Endodermal cell (in vitro differentiated cells): ENCODE measurements around the gene NCOA5. TPM values are rescaled to one million over a fixed set of nuclear protein-coding genes. Genes with fewer than 3 reads are reported as not detected.

Experiments used
- DNase-seq: peaks from one replicate; pipeline ENCODE4 v3.0.0-alpha.2; 2017
- H3K27ac ChIP-seq: 2 replicates; pipeline ENCODE4 v1.5.1; 2013; ENCODE audit warnings: mild to moderate bottlenecking, low read depth, low read length, moderate library complexity
- H3K27me3 ChIP-seq: 2 replicates; pipeline ENCODE4 v1.6.1; 2013; ENCODE audit warnings: mild to moderate bottlenecking, low read length, moderate library complexity; ENCODE audit not compliant: insufficient read depth, control insufficient read depth, poor library complexity, severe bottlenecking
- H3K36me3 ChIP-seq: 2 replicates; pipeline ENCODE4 v1.7.0; 2013; ENCODE audit warnings: mild to moderate bottlenecking, low read length, moderate library complexity; ENCODE audit not compliant: control insufficient read depth, insufficient read depth
- H3K4me1 ChIP-seq: one replicate; pipeline ENCODE4 v1.7.0; 2013; ENCODE audit warnings: low read length; ENCODE audit not compliant: control insufficient read depth, insufficient read depth
- H3K4me3 ChIP-seq: 2 replicates; pipeline ENCODE4 v1.5.1; 2013; ENCODE audit warnings: mild to moderate bottlenecking, low read length, moderate library complexity
- H3K9ac ChIP-seq: 2 replicates; pipeline ENCODE4 v1.6.1; 2013; ENCODE audit warnings: mild to moderate bottlenecking, low read length, moderate library complexity; ENCODE audit not compliant: poor library complexity, severe bottlenecking; ENCODE audit errors: extremely low read depth
- H3K9me3 ChIP-seq: 2 replicates; pipeline ENCODE4 v1.6.1; 2013; ENCODE audit warnings: mild to moderate bottlenecking, low read length, moderate library complexity; ENCODE audit not compliant: control insufficient read depth
- H3K27ac Mint-ChIP-seq: 2 replicates; pipeline ENCODE4 v1.8.0; 2020; ENCODE audit warnings: mixed read lengths
- H3K27me3 Mint-ChIP-seq: 2 replicates; pipeline ENCODE4 v1.8.0; 2021; ENCODE audit warnings: mild to moderate bottlenecking, mixed read lengths; ENCODE audit not compliant: insufficient read depth
- H3K36me3 Mint-ChIP-seq: 2 replicates; pipeline ENCODE4 v1.8.0; 2020; ENCODE audit warnings: low read depth, mixed read lengths
- H3K4me1 Mint-ChIP-seq: 2 replicates; pipeline ENCODE4 v1.8.0; 2020; ENCODE audit warnings: mixed read lengths
- H3K4me3 Mint-ChIP-seq: 2 replicates; pipeline ENCODE4 v1.8.0; 2020; ENCODE audit warnings: mild to moderate bottlenecking, moderate library complexity, mixed read lengths
- H3K9me3 Mint-ChIP-seq: 2 replicates; pipeline ENCODE4 v1.8.0; 2020; ENCODE audit warnings: mild to moderate bottlenecking, mixed read lengths
- CTCF ChIP-seq: fragments of 200-600 bp; sonication (generic); conservative IDR thresholded peaks from 2 replicates; pipeline ENCODE4 v1.5.0; 2021; ENCODE audit warnings: antibody characterized with exemption, mild to moderate bottlenecking
- WGBS, 2 experiments: methylation state at CpG; one replicate each; pipeline versions ENCODE4 v1.1.5 to v1.1.7; 2013; ENCODE audit warnings: missing lambda C conversion rate in 2 of 2, mixed read lengths in 1 of 2; ENCODE audit not compliant: insufficient coverage in 1 of 2, insufficient read length in 1 of 2; 5-methylcytosine and 5-hydroxymethylcytosine counted together
- total RNA-seq, 2 donors: library from RNA; stranded (reverse); fragmentation: NEBNext Ultra II Directional in 1 of 2; extraction: Animal tissue kit (Norgen Biotek cat#: 25700) in 1 of 2; gene quantifications; 2 replicates in 1 of 2; 3 replicates in 1 of 2; pipeline ENCODE4 v1.2.1, GENCODE V29; 2021

The NCOA5 gene
- total RNA-seq, 2 donors from 2014 or later: 19.3 to 28.7 TPM

DNA sequence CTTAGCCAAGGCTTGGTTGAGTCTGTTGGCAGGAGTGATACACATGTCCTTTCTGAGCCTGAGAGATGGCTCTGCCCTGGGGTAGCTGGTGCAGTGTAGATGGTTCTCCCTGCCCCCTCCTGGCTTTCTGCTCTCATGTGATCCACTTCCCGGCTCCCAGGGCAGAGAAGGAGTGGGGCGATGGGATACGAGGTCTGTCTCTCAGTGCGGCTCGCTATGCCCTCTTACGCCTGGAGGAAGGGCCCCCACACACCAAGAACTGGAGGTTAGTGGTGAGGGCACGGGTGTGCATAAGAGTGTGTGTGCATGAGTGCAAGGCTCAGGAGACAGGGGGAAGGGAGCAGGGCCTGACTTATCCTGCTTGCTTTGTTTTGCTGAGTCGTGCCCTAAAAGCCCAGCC, 41.9 kb downstream of the NCOA5 start:
- Histone ChIP-seq H3K4me3 (no peak overlapping the region), H3K9me3 (no peaks in the 10 kb centered on the region), H3K27ac (no peak overlapping the region), H3K4me1 (no peaks in the 10 kb centered on the region), H3K27me3 (peaks cover 90% of the 10 kb centered on the region), H3K9ac (no peak overlapping the region), H3K36me3 (no peaks in the 10 kb centered on the region)
- Mint-ChIP-seq H3K4me3 (no peak overlapping the region), H3K9me3 (no peaks in the 10 kb centered on the region), H3K27me3 (peaks cover 58% of the 10 kb centered on the region), H3K36me3 (no peaks in the 10 kb centered on the region), H3K27ac (no peak overlapping the region), H3K4me1 (no peaks in the 10 kb centered on the region)
- no peak for DNase-seq
- TF ChIP-seq CTCF: no peak
- WGBS, 2 experiments: 82 to 100% methylated on average over 1 to 8 of the region's 8 CpGs

DNA sequence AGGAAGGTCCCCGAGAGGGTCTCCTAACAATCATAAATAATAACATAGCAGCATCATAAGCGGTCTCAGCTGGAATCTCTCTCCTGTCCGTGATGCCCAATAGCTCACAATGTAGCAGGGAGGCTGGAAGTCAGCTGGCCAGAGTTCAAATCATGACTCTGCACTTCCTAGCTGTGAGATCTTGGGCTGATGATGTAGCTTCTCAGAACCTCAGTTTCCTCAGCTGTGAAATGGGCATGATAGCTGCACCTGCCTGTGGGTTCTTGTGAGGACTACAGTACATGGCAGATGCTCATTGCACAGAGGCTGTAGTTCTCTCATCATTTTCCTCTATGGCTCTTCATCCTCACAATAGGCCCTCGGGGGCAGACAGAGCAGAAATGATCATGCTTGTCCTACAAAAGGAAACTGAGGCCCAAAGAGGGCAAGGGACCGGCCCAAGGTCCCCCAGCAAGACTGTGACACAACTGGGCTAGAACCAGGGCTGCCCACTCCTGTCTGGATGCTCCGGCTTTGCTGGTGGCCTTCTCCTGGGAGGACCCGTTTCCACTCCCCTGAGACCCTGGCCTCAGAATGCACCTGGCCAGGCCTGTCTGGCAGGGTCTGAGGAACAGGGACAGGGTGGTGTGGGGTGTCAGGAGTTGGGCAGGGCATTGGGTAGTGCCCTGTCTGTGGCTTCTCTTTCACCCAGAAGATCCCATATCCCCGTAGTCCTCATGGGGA, 43.0 kb downstream of the NCOA5 start:
- no peak overlapping the region for H3K4me3 ChIP-seq
- peaks cover 60% of the 10 kb centered on the region for H3K27me3 Mint-ChIP-seq
- no peaks in the 10 kb centered on the region for H3K4me1 ChIP-seq
- no peak overlapping the region for H3K27ac ChIP-seq
- no peaks in the 10 kb centered on the region for H3K36me3 ChIP-seq
- no peak for DNase-seq
- no peaks in the 10 kb centered on the region for H3K4me1 Mint-ChIP-seq
- H3K36me3 Mint-ChIP-seq: no peaks in the 10 kb centered on the region
- TF ChIP-seq CTCF: no peak
- no peaks in the 10 kb centered on the region for H3K9me3 ChIP-seq
- 85 to 93% methylated on average over 5 to 8 of the region's 8 CpGs for WGBS, 2 experiments
- H3K9me3 Mint-ChIP-seq: no peaks in the 10 kb centered on the region
- peaks cover 90% of the 10 kb centered on the region for H3K27me3 ChIP-seq
- H3K4me3 Mint-ChIP-seq: no peak overlapping the region
- no peak overlapping the region for H3K9ac ChIP-seq
- no peak overlapping the region for H3K27ac Mint-ChIP-seq

- H3K4me3 Mint-ChIP-seq: no peak overlapping the region
- no peak for TF ChIP-seq CTCF
- no peaks in the 10 kb centered on the region for H3K36me3 Mint-ChIP-seq
- H3K9me3 ChIP-seq: no peaks in the 10 kb centered on the region
- 80% methylated on average over 6 of the region's 6 CpGs; no CpG with 5 or more reads in 1 of the 2 experiments for WGBS, 2 experiments
- peaks cover 60% of the 10 kb centered on the region for H3K27me3 Mint-ChIP-seq
- no peak overlapping the region for H3K27ac ChIP-seq
- H3K9me3 Mint-ChIP-seq: no peaks in the 10 kb centered on the region
- peaks cover 90% of the 10 kb centered on the region for H3K27me3 ChIP-seq
- no peak overlapping the region for H3K9ac ChIP-seq
- no peak for DNase-seq
- no peaks in the 10 kb centered on the region for H3K4me1 Mint-ChIP-seq
- no peaks in the 10 kb centered on the region for H3K4me1 ChIP-seq
- H3K4me3 ChIP-seq: no peak overlapping the region
- H3K36me3 ChIP-seq: no peaks in the 10 kb centered on the region
- no peak overlapping the region for H3K27ac Mint-ChIP-seq
Observed at GRCh38 chr20:46044896-46045295, 44.9 kb downstream of the NCOA5 start.
